ENCODE data around the gene CFAP65. TPM values are rescaled to one million over a fixed set of nuclear protein-coding genes. Genes with fewer than 3 reads are reported as not detected.

Gene CFAP65, protein sequence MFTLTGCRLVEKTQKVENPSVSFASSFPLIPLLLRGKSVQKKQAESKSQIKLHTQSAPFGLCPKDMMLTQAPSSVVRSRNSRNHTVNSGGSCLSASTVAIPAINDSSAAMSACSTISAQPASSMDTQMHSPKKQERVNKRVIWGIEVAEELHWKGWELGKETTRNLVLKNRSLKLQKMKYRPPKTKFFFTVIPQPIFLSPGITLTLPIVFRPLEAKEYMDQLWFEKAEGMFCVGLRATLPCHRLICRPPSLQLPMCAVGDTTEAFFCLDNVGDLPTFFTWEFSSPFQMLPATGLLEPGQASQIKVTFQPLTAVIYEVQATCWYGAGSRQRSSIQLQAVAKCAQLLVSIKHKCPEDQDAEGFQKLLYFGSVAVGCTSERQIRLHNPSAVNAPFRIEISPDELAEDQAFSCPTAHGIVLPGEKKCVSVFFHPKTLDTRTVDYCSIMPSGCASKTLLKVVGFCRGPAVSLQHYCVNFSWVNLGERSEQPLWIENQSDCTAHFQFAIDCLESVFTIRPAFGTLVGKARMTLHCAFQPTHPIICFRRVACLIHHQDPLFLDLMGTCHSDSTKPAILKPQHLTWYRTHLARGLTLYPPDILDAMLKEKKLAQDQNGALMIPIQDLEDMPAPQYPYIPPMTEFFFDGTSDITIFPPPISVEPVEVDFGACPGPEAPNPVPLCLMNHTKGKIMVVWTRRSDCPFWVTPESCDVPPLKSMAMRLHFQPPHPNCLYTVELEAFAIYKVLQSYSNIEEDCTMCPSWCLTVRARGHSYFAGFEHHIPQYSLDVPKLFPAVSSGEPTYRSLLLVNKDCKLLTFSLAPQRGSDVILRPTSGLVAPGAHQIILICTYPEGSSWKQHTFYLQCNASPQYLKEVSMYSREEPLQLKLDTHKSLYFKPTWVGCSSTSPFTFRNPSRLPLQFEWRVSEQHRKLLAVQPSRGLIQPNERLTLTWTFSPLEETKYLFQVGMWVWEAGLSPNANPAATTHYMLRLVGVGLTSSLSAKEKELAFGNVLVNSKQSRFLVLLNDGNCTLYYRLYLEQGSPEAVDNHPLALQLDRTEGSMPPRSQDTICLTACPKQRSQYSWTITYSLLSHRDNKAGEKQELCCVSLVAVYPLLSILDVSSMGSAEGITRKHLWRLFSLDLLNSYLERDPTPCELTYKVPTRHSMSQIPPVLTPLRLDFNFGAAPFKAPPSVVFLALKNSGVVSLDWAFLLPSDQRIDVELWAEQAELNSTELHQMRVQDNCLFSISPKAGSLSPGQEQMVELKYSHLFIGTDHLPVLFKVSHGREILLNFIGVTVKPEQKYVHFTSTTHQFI (N-terminal part only)
- total RNA-seq, result 1 to 10 TPM in 1 of 2 donors, under 1 TPM in 1; 0.05 to 1.6 TPM

DNA sequence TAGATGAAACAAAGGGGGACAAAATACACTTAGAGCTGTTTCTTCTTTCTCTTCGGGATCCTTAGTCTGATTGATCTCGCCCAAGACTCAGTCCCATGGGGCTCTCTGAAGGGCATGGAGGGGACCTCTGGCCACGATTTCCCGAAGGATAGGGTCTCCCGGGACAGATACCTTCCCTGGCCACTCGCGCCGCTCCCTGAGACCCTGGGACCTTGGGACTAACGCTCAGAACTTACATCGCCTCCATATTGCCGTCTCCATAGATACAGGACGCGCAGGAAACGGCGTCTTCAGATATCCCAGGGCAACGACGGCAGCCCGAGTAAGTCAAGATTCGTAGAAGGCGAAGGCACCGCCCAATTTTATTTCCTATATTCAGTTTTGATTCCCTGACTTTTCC, at the start of gene CFAP65:
TSS of gene CFAP65 (minus strand) at position 265 of the 400 bp plus-strand sequence. CDS start 2,468 bp downstream, outside the sequence.
- Histone ChIP-seq H3K4me1 (peaks cover 3% of the 10 kb centered on the region), H3K27me3 (no peaks in the 10 kb centered on the region), H3K36me3 (no peaks in the 10 kb centered on the region), H3K4me3 (no peak within 1 kb of the TSS), H3K9ac (ENCODE audit: low read depth in 2 of 2, low read length in 2 of 2) (no peak within 1 kb of the TSS), H3K27ac (no peak within 1 kb of the TSS), H3K9me3 (no peaks in the 10 kb centered on the region)
- peak; percentile 74 for DNase-seq
- no peak for TF ChIP-seq CTCF (IDR thresholded peaks at IDR 0.05)
- intact Hi-C loops (cut with DNase I), result no loop called here

- no peak overlapping the region for H3K4me3 ChIP-seq
- intact Hi-C loops (cut with DNase I), result no loop called here
- H3K4me1 ChIP-seq, result no peaks in the 10 kb centered on the region
- no peak for TF ChIP-seq CTCF (IDR thresholded peaks at IDR 0.05)
- no peaks in the 10 kb centered on the region for H3K27me3 ChIP-seq
- H3K36me3 ChIP-seq, result no peaks in the 10 kb centered on the region
- H3K9ac ChIP-seq (ENCODE audit: low read depth in 2 of 2, low read length in 2 of 2), result no peak overlapping the region
- H3K27ac ChIP-seq, result no peak overlapping the region
- no peak for DNase-seq
- no peaks in the 10 kb centered on the region for H3K9me3 ChIP-seq
Observed at GRCh38 chr2:219090436-219091299, 49.4 kb upstream of the CFAP65 start.

- intact Hi-C loops (cut with DNase I), result no loop called here
Observed at GRCh38 chr2:219089330-219089729, 48.0 kb upstream of the CFAP65 start.

DNA sequence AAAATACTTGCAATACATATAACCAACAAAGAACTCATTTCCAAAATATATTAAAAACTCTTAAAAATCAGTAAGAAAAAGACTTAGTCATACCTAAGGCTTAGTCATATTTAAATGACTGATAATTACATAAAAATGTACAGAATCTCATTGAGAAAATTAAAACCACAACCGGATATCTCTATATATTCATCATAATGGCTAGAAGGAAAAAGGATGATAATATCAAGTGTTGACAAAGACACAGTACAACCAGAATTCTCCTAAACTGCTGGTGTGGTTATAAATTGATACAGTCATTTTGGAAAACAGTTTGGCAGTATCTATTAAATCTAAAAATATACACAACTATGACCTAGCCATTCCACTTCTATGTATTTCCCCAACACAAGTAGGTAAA, 46.5 kb upstream of the CFAP65 start:
- Histone ChIP-seq H3K27me3 (no peaks in the 10 kb centered on the region), H3K27ac (no peak overlapping the region), H3K4me1 (no peaks in the 10 kb centered on the region), H3K36me3 (no peaks in the 10 kb centered on the region), H3K9me3 (no peaks in the 10 kb centered on the region), H3K4me3 (no peak overlapping the region), H3K9ac (ENCODE audit: low read depth in 2 of 2, low read length in 2 of 2) (no peak overlapping the region)
- intact Hi-C loops (cut with DNase I), result no loop called here
- TF ChIP-seq CTCF (IDR thresholded peaks at IDR 0.05), result no peak
- no peak for DNase-seq

More at GRCh38 chr2:219089330-219089729, 48.0 kb upstream of the CFAP65 start:
- Histone ChIP-seq H3K36me3 (no peaks in the 10 kb centered on the region), H3K9ac (ENCODE audit: low read depth in 2 of 2, low read length in 2 of 2) (no peak overlapping the region), H3K9me3 (no peaks in the 10 kb centered on the region), H3K4me1 (no peaks in the 10 kb centered on the region), H3K27me3 (no peaks in the 10 kb centered on the region), H3K27ac (no peak overlapping the region), H3K4me3 (no peak overlapping the region)
- no peak for TF ChIP-seq CTCF (IDR thresholded peaks at IDR 0.05)
- no peak for DNase-seq
